GM12878 (cell line): ENCODE results near the gene ACRV1. TPM values are rescaled to one million over a fixed set of nuclear protein-coding genes. Genes with fewer than 3 reads are reported as not detected.

Experiments
- ATAC-seq: fragments of 200-7000 bp; cut with Tn5 transposase; 3 replicates; pipeline ENCODE4 v1.9.1; 2020; ENCODE audit warnings: mild to moderate bottlenecking, moderate library complexity
- BruUV-seq: library from RNA; stranded (reverse); fragments of 400-500 nt; replicated peaks from 2 replicates; lab custom pipeline; 2021; lab: Mats Ljungman, UMichigan
- CTCF ChIA-PET: fragments of 300-600 bp; sonication (Branson Sonifier 250); formaldehyde crosslinking; extraction: SDS; loops from one replicate; lab custom pipeline; 2021; ENCODE audit warnings: inconsistent platforms; lab: Yijun Ruan, JAX
- POLR2A ChIA-PET: fragments of 350-600 bp; formaldehyde crosslinking; extraction: SDS; loops from one replicate; lab custom pipeline; 2021; ENCODE audit warnings: inconsistent platforms; lab: Charles Lee
- RAD21 ChIA-PET: fragments of 300-600 bp; sonication (Branson Sonifier 250); formaldehyde crosslinking; loops from one replicate; lab custom pipeline; 2023; ENCODE audit warnings: antibody characterized with exemption; ENCODE audit not compliant: unreplicated experiment; lab: Charles Lee
- SMC1A ChIA-PET: fragments of 300-600 bp; sonication (Branson Sonifier 250); formaldehyde crosslinking; loops from one replicate; lab custom pipeline; 2023; ENCODE audit not compliant: unreplicated experiment, uncharacterized antibody; lab: Charles Lee
- DNase-seq: peaks from one replicate; pipeline ENCODE4 v3.0.0-alpha.2; 2011; ENCODE audit warnings: low read depth, low spot score
- FAIRE-seq: peaks from 3 replicates; lab custom pipeline; 2011; peaks lifted over from hg19 to GRCh38; lab: Jason Lieb, UNC
- H2AFZ ChIP-seq: 2 replicates; pipeline ENCODE4 v1.6.0; 2011; ENCODE audit warnings: low read depth, low read length, control low read depth; ENCODE audit not compliant: control insufficient read depth
- H3K27ac ChIP-seq: 2 replicates; pipeline ENCODE4 v1.5.1; 2011; ENCODE audit warnings: control low read depth; ENCODE audit not compliant: control insufficient read depth, insufficient read depth
- H3K27me3 ChIP-seq, 2 experiments: replicated peaks in 1 of 2; 2 replicates each; pipeline versions ENCODE4 v1.6.0 to v1.6.1; 2011; ENCODE audit warnings: low read length in 1 of 2; ENCODE audit not compliant: control insufficient read depth in 2 of 2, insufficient read depth in 2 of 2
- H3K36me3 ChIP-seq, 2 experiments: 2 replicates each; pipeline ENCODE4 v1.5.1; 2011; ENCODE audit warnings: low read length in 1 of 2; ENCODE audit not compliant: control insufficient read depth in 2 of 2, insufficient read depth in 2 of 2
- H3K4me1 ChIP-seq: 2 replicates; pipeline ENCODE4 v1.6.1; 2011; ENCODE audit warnings: mild to moderate bottlenecking, low read length, moderate library complexity, mixed read lengths; ENCODE audit not compliant: control insufficient read depth, insufficient read depth
- H3K4me2 ChIP-seq: 2 replicates; pipeline ENCODE4 v1.6.0; 2011; ENCODE audit warnings: control low read depth; ENCODE audit not compliant: control insufficient read depth, insufficient read depth
- H3K4me3 ChIP-seq: fragments of 200-600 bp; sonication (generic); 2 replicates; pipeline ENCODE4 v1.5.1; 2016
- H3K79me2 ChIP-seq: 2 replicates; pipeline ENCODE4 v1.6.0; 2011; ENCODE audit warnings: low read length; ENCODE audit not compliant: control insufficient read depth, insufficient read depth
- H3K9ac ChIP-seq: 2 replicates; pipeline ENCODE4 v1.8.0; 2011; ENCODE audit warnings: low read length, control low read depth, mixed read lengths; ENCODE audit not compliant: control insufficient read depth, insufficient read depth
- H3K9me3 ChIP-seq: replicated peaks from 3 replicates; pipeline ENCODE4 v1.5.1; 2011; ENCODE audit warnings: mild to moderate bottlenecking, low read length; ENCODE audit not compliant: control insufficient read depth, insufficient read depth
- H4K20me1 ChIP-seq: 2 replicates; pipeline ENCODE4 v1.6.0; 2011; ENCODE audit not compliant: control insufficient read depth, insufficient read depth
- RCOR1 ChIP-seq: conservative IDR thresholded peaks from 2 replicates; pipeline ENCODE4 v1.6.1; 2012; ENCODE audit warnings: low read depth, low read length, improper control_type of control experiment
- ZZZ3 ChIP-seq: IDR thresholded peaks from 2 replicates; pipeline ENCODE4 v1.6.1; 2011; ENCODE audit warnings: low read depth; ENCODE audit not compliant: control insufficient read depth, insufficient read length
- WGBS: methylation state at CpG from one replicate; pipeline ENCODE4 v1.1.6; 2016; ENCODE audit warnings: low lambda C conversion rate; ENCODE audit not compliant: insufficient replicate concordance, insufficient coverage; ENCODE audit errors: missing lambda C conversion rate; 5-methylcytosine and 5-hydroxymethylcytosine counted together
- in situ Hi-C: fragments of 300-500 bp; cut with MboI; formaldehyde crosslinking; loops from 9 replicates; pipeline ENCODE4 v1.14.3; 2018; ENCODE audit warnings: mixed read lengths
- intact Hi-C: fragments of 100-400 bp; cut with micrococcal nuclease; formaldehyde crosslinking; loops from one replicate; pipeline ENCODE4 v1.14.2; 2022; ENCODE audit not compliant: unreplicated experiment
- polyA plus RNA-seq, 11 experiments: library from polyadenylated mRNA; depleted of rRNA in 4 of 11; unstranded in 6 of 11; stranded (reverse) in 5 of 11; fragments of >200 nt; fragmentation: Nextera tagmentation in 4 of 11; fragmentation: Illumina TruSeq in 1 of 11; extraction: Ambion mirVana in 4 of 11; extraction: Trizol in 1 of 11; gene quantifications; 1 replicate in 1 of 11; 2 replicates in 10 of 11; pipeline versions ENCODE4 v1.2.1 to v1.2.3, GENCODE V29; 2011 to 2016; ENCODE audit warnings: inconsistent platforms in 2 of 11, missing spikeins in 2 of 11, low read depth in 1 of 11
- total RNA-seq, 4 experiments: library from RNA; depleted of rRNA in 3 of 4; stranded (reverse); fragments of >200 nt in 3 of 4; fragmentation: Illumina TruSeq in 1 of 4; extraction: Trizol in 1 of 4; gene quantifications; 2 replicates each; pipeline versions ENCODE4 v1.2.1 to v1.2.3, GENCODE V29; 2013 to 2021
- TF ChIP-seq, protein P1 (sequence below): fragments of 450-650 bp; IDR thresholded peaks from 2 replicates; pipeline ENCODE4 v1.6.1; 2017; ENCODE audit warnings: mild to moderate bottlenecking, moderate library complexity

The ACRV1 gene
- total and polyA plus RNA-seq, 10 of the 15 experiments (the other 5 are each of a cell fraction or from before 2014, with no cell fraction given): 0.09 to 0.82 (median 0.23) TPM; not detected in 2

DNA sequence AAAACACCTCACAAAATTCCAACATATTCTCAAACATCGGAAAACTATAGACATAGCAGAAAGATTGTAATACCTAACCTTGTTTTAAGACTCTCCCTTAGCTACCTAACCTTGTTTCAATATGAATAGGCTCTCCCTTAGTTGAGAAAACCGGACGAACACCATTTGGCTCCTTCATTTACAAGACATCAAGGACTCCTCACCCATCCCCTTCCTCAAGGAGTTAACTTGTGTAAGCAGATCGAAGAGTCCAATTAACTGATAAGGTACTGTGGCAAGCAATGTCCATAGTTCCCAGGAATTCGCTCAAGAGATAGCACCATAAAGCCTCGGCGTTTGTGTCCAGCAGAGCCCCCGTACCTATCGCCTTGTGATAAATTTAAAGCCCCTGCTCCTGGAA, 4.6 kb upstream of the ACRV1 start:
- H3K9ac ChIP-seq: no peak overlapping the region
- no peak for FAIRE-seq
- DNase-seq: no peak
- intact Hi-C loops: no loop called here
- no peaks in the 10 kb centered on the region for H3K9me3 ChIP-seq
- TF ChIP-seq RCOR1: no peak
- TF ChIP-seq, protein P1, sequence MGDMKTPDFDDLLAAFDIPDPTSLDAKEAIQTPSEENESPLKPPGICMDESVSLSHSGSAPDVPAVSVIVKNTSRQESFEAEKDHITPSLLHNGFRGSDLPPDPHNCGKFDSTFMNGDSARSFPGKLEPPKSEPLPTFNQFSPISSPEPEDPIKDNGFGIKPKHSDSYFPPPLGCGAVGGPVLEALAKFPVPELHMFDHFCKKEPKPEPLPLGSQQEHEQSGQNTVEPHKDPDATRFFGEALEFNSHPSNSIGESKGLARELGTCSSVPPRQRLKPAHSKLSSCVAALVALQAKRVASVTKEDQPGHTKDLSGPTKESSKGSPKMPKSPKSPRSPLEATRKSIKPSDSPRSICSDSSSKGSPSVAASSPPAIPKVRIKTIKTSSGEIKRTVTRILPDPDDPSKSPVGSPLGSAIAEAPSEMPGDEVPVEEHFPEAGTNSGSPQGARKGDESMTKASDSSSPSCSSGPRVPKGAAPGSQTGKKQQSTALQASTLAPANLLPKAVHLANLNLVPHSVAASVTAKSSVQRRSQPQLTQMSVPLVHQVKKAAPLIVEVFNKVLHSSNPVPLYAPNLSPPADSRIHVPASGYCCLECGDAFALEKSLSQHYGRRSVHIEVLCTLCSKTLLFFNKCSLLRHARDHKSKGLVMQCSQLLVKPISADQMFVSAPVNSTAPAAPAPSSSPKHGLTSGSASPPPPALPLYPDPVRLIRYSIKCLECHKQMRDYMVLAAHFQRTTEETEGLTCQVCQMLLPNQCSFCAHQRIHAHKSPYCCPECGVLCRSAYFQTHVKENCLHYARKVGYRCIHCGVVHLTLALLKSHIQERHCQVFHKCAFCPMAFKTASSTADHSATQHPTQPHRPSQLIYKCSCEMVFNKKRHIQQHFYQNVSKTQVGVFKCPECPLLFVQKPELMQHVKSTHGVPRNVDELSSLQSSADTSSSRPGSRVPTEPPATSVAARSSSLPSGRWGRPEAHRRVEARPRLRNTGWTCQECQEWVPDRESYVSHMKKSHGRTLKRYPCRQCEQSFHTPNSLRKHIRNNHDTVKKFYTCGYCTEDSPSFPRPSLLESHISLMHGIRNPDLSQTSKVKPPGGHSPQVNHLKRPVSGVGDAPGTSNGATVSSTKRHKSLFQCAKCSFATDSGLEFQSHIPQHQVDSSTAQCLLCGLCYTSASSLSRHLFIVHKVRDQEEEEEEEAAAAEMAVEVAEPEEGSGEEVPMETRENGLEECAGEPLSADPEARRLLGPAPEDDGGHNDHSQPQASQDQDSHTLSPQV: no peak
- no peak for TF ChIP-seq ZZZ3
- ChIA-PET POLR2A (no interaction called here), RAD21 (no interaction called here), CTCF (interaction anchor here (0.5 kb wide), 1 partner anchor 1270 kb away, joined by 3 read pairs; no protein-coding TSS in a partner anchor), SMC1A (no interaction called here)
- ATAC-seq: no peak
- no TSS peak for BruUV-seq
- H3K4me1 ChIP-seq: no peaks in the 10 kb centered on the region
- no peaks in the 10 kb centered on the region for H3K79me2 ChIP-seq
- no peak overlapping the region for H3K4me2 ChIP-seq
- in situ Hi-C loops: no loop called here
- WGBS: 87% methylated on average over 9 of the region's 9 CpGs
- no peak overlapping the region for H3K4me3 ChIP-seq
- H3K27me3 ChIP-seq: no peaks in the 10 kb centered on the region
- H2AFZ ChIP-seq: no peak overlapping the region
- H4K20me1 ChIP-seq: no peaks in the 10 kb centered on the region
- peaks cover 0 to 3% of the 10 kb centered on the region in 2 experiments; a peak in 1 of 4 replicates for H3K36me3 ChIP-seq
- H3K27ac ChIP-seq: no peak overlapping the region
